ENCODE measurements around the gene SSBP2.
"Not testable (repeated sequence)": the region's sequence is repeated elsewhere in the genome, so short reads cannot be mapped to it uniquely, and the experiment has no call there.

Gene SSBP2

GRCh38 chr5:81601919-81602318 lies 149.0 kb downstream of the SSBP2 start:
- DNase-seq (ENCODE audit: low read depth in 3 of 3): no peak

GRCh38 chr5:81592085-81592484 lies 158.8 kb downstream of the SSBP2 start:
- not testable (repeated sequence) for DNase-seq (ENCODE audit: low read depth in 3 of 3)

- no peak for DNase-seq (ENCODE audit: low read depth in 3 of 3)
Observed at GRCh38 chr5:81590498-81591384, 160.2 kb downstream of the SSBP2 start.

- DNase-seq (ENCODE audit: low read depth in 3 of 3): no peak
Observed at GRCh38 chr5:81579262-81579924, 171.5 kb downstream of the SSBP2 start.

GRCh38 chr5:81577091-81577490 lies 173.8 kb downstream of the SSBP2 start:
- DNase-seq (ENCODE audit: low read depth in 3 of 3): no peak

GRCh38 chr5:81575924-81576323 lies 175.0 kb downstream of the SSBP2 start:
- DNase-seq (ENCODE audit: low read depth in 3 of 3): no peak

- DNase-seq (ENCODE audit: low read depth in 3 of 3): no peak
Observed at GRCh38 chr5:81572201-81572600, 178.7 kb downstream of the SSBP2 start.

GRCh38 chr5:81558188-81558587 lies 192.7 kb downstream of the SSBP2 start:
- no peak for DNase-seq (ENCODE audit: low read depth in 3 of 3)

GRCh38 chr5:81556809-81557208 lies 194.1 kb downstream of the SSBP2 start:
- no peak for DNase-seq (ENCODE audit: low read depth in 3 of 3)

- no peak for DNase-seq (ENCODE audit: low read depth in 3 of 3)
Observed at GRCh38 chr5:81555865-81556264, 195.0 kb downstream of the SSBP2 start.

- DNase-seq (ENCODE audit: low read depth in 3 of 3): no peak
Observed at GRCh38 chr5:81554647-81555046, 196.2 kb downstream of the SSBP2 start.

GRCh38 chr5:81553567-81554212 lies 197.2 kb downstream of the SSBP2 start:
- DNase-seq (ENCODE audit: low read depth in 3 of 3): no peak

- no peak for DNase-seq (ENCODE audit: low read depth in 3 of 3)
Observed at GRCh38 chr5:81552852-81553566, 197.9 kb downstream of the SSBP2 start.

GRCh38 chr5:81549123-81549522 lies 201.8 kb downstream of the SSBP2 start:
- DNase-seq (ENCODE audit: low read depth in 3 of 3): no peak

GRCh38 chr5:81547001-81547400 lies 203.9 kb downstream of the SSBP2 start:
- DNase-seq (ENCODE audit: low read depth in 3 of 3): no peak

GRCh38 chr5:81545911-81546310 lies 205.0 kb downstream of the SSBP2 start:
- no peak for DNase-seq (ENCODE audit: low read depth in 3 of 3)

GRCh38 chr5:81544351-81545018 lies 206.4 kb downstream of the SSBP2 start:
- no peak for DNase-seq (ENCODE audit: low read depth in 3 of 3)

- DNase-seq (ENCODE audit: low read depth in 3 of 3): no peak
Observed at GRCh38 chr5:81542242-81542641, 208.7 kb downstream of the SSBP2 start.

GRCh38 chr5:81537905-81538547 lies 212.9 kb downstream of the SSBP2 start:
- DNase-seq (ENCODE audit: low read depth in 3 of 3): no peak

- no peak for DNase-seq (ENCODE audit: low read depth in 3 of 3)
Observed at GRCh38 chr5:81534441-81534840, 216.5 kb downstream of the SSBP2 start.

Measured in stimulated activated CD4-positive, alpha-beta T cell treated with anti-CD3 and anti-CD28 coated beads, TNF-alpha, amount 100 ng/mL, for 4 hours (primary cell).